ENCODE results near the gene SRPRA.
"Not testable (repeated sequence)": the region's sequence is repeated elsewhere in the genome, so short reads cannot be mapped to it uniquely, and the experiment has no call there.

The SRPRA gene, protein sequence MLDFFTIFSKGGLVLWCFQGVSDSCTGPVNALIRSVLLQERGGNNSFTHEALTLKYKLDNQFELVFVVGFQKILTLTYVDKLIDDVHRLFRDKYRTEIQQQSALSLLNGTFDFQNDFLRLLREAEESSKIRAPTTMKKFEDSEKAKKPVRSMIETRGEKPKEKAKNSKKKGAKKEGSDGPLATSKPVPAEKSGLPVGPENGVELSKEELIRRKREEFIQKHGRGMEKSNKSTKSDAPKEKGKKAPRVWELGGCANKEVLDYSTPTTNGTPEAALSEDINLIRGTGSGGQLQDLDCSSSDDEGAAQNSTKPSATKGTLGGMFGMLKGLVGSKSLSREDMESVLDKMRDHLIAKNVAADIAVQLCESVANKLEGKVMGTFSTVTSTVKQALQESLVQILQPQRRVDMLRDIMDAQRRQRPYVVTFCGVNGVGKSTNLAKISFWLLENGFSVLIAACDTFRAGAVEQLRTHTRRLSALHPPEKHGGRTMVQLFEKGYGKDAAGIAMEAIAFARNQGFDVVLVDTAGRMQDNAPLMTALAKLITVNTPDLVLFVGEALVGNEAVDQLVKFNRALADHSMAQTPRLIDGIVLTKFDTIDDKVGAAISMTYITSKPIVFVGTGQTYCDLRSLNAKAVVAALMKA

GRCh38 chr11:126268708-126269579 is at the start of gene SRPRA, which contains the start of gene FOXRED1:
SRPRA (minus strand) TSS chr11:126268895; CDS start chr11:126268804, 91 bp downstream.
FOXRED1 (plus strand) TSS chr11:126269154; CDS start chr11:126269207, 53 bp downstream.
- DNase-seq: peak; percentile 99

DNA sequence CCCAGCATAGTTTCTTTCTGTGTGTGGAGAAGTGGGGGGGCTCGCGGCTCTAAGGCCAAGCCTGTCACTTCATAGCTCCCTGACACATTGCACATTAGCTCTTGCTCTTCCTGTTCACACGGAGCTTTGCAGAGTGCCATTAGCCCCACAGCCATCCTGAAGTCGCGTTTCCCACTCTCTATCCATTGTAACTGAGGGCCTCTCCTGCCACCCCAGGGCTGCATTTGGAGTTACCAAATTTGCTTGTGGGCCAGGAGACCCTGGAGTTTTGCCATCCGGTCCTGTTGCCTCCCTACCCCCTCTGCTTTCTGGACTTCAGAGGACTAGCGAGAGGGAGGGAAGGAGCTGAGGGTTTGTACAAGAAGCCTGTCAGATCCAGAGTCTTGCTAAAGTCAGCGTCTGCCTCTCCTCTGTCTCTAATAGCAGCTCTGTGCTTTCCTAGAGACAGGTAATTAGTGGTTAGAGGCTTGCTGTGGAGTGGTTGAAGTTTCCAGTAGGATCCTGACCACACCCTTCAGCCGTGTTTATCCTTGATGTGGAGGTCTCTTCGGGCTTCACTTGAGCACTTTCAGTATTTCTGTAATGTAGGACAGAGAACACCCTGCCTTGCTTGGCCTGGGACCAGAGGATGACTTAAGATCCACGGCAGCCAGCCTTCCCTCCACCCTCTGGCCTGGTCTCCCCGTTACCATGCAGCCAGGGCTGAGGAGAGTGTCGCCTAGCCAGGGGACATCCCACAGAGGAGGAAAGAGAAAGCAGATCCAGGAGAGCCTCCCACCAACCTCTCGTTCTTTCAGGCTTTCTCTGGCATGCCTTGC is 49.3 kb upstream of the SRPRA start:
- no peak for DNase-seq

DNA sequence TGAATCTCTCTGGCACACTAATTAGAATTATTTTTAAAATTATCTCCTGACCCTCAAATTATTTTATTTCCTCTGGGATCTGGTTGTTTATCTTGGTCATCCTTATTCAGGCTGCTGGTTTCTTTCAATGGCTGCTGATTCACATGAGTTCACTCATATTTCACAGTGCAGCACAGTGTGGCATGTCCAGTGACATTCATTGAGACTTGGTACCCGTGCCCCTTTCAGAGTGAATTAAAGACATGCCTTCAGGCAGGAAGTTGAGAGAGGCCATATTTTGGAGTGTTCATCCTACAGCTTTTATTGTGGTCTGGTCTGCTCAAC is 48.7 kb upstream of the SRPRA start:
- DNase-seq: no peak

GRCh38 chr11:126313826-126314225 is 45.1 kb upstream of the SRPRA start:
- DNase-seq: no peak

GRCh38 chr11:126312961-126313360 is 44.3 kb upstream of the SRPRA start:
- no peak for DNase-seq

GRCh38 chr11:126311401-126312291 is 43.0 kb upstream of the SRPRA start:
- no peak for DNase-seq

- DNase-seq: no peak
Observed at GRCh38 chr11:126310992-126311310, 42.3 kb upstream of the SRPRA start.

DNA sequence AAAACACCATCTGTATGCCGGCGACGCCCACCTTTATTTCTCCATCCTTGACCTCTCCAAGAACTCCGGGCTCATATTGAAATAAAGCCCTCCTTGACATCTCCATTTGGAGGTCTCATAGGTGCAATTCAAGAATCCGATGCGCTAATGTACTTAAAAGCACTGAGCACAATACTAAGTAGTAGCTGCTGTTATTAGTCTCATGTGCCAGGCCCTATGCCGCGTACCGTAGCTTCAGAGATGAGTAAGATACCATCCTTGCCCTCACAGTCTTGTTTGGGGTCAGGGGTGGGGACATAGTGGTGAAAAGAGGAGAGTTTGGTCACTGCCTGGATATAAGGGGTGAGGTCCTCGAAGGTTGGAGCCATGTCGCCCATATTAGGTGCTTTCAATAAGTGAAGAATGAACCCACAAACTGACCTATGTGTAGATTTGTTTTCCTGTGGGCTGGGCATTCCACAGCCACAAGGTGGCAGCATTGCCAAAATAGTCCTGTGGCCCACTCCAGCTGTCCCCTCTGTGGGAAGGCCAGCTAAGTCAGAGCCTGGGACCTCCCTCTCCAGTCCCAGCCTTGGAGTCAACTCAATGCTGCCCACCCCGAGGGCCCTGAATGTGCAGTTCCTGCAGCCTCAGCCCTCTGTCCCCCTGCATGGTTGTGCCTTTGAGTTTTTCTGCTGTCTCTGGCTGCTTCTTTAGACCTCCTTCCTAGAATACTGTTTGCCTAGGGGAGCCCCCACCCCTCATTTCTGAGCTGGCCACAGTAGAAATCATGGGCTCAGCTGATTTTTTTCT is 41.7 kb upstream of the SRPRA start:
- DNase-seq: peak in 1 of 4 experiments; percentile 22

GRCh38 chr11:126308771-126309170 is 40.1 kb upstream of the SRPRA start:
- not testable (repeated sequence) for DNase-seq

GRCh38 chr11:126308271-126308671 is 39.6 kb upstream of the SRPRA start:
- no peak for DNase-seq

DNA sequence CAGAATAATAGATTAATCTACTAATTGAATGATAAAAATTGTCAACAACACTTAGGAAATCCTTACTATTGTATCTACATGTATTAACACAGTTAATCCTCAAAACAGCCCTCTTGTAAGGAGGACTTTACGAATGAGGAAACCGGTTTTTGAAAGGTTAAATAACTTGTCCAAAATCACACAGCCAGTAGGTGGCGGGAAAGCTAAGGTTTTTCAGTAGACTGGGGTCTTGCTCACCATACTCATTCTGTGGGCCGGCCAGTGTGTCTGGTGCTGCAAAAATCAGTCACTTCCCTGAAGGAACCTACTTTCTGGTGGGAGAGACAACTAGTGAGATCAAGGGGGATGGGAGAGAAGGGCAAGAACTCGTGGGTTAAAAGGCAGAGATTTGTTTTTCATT is 39.0 kb upstream of the SRPRA start:
- no peak for DNase-seq

DNA sequence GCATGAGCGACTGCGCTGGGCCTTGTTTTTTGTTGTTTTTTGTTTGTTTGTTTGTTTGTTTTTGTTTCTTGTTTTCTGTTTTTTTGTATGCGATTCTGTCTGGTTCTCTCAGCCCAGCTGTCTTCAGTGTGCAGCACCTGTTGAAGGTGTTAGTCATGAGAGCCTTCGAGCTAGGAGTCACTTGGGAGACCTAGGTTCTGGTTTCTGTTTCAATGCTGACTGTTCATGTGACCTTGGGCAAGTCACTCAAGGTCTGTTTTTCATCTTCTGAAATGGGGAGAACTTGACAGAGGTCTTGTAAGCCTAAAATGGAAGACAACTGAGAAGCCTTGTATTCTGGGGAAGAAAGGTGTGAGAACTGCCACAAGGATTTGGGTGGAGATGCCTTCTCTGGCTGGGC is 37.0 kb upstream of the SRPRA start:
- no peak for DNase-seq

DNA sequence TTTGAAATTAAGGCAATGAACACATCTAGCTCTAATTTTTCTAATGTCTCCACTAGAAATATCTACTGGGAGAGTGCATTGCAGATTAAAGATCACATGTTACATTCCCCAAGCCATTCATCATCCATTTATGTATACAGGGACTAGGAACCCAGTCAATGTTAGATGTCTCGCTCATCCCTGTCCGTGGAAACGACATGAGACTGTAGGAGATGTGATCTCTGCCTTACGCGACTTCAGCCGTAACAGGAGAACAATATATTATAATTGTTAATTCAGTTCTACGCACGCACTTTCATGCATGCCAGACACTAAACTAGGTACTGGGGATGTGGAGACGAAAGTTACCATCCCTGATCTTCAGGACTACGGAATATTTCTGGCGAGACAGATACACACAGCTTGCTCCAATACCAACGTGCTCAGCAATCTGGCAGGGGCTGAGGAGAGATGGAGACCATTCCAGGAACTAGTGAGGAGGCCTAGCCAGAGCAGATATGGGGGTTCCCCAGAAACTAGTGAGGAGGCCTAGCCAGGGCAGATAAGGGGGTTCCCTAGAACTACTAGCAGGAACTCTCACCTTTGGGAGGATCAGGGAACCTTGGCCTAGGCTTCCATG is 35.9 kb upstream of the SRPRA start:
- DNase-seq: no peak

GRCh38 chr11:126303623-126304456 is 35.1 kb upstream of the SRPRA start, which contains the start of gene DCPS:
DCPS (plus strand) TSS chr11:126304060; CDS start chr11:126304081, 21 bp downstream.
- DNase-seq: peak; percentile 66 to 77 (median 72)

DNA sequence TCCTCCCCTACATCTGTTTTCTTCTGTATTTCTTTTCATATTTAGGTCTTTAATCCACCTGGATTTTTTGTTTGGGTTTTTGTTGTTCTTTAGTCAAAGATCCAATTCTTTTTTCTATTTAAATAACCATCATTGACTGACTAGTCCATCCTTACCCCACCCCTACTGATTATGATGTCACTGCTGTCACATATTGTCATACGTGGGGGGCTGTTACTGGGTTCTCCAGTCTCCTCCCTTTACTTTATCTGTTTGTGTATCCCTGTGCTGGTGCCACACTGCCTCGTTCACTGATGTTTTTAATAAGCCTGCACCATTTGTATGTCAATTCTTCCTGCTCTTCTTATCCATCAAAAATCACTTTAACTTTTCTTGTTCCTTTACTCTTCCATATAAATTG is 28.3 kb upstream of the SRPRA start:
- DNase-seq: no peak

- no peak for DNase-seq
Observed at GRCh38 chr11:126293726-126294125, 25.0 kb upstream of the SRPRA start.

GRCh38 chr11:126290887-126291286 is 22.2 kb upstream of the SRPRA start:
- no peak for DNase-seq

DNA sequence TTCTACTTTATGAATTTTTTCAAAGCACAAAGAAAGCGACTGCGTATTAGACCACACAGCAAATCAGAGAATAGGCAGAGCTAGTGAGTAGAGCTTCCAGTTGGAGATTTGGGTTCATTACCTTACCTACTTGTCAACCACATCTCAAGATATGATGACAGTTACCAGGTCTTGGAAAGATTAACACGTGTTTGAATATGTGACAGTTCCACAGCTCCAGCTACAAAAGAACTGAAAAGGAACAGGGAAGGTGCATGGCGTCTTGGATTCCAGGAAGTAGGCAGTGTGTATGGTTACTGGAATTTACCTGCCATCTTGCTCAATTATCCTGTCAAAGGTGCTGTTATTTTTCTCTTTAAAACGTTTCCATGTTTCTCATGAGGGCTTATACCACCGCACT is 19.5 kb upstream of the SRPRA start:
- DNase-seq: no peak

DNA sequence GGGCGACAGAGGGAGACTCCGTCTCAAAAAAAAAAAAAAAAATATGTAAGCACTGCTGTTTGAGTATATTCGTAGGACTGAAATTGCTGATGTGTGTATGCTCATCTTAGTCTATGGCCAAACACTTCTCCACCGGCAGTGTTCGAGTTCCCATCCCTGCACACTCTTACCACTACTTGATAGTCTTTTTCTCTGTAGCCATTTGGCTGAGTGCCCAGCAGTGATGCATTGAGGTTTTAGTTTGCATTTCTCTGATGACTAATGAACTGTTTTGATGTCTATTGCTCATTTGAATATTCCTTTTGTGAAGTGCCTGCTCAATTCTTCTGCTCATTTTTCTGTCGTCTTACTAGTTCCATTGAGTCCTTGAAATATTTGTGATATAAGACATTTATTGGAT is 16.1 kb upstream of the SRPRA start:
- DNase-seq: peak; percentile 69 to 78 (median 70)

All from activated CD4-positive, CD25-positive, alpha-beta regulatory T cell (primary cell).